ENCODE data around the gene B4GALNT1.
A peak's percentile ranks its signal among the peaks of the same experiment; 100 is the strongest.
"Not testable (repeated sequence)": the region's sequence is repeated elsewhere in the genome, so short reads cannot be mapped to it uniquely, and the experiment has no call there.

B4GALNT1 gene

DNA sequence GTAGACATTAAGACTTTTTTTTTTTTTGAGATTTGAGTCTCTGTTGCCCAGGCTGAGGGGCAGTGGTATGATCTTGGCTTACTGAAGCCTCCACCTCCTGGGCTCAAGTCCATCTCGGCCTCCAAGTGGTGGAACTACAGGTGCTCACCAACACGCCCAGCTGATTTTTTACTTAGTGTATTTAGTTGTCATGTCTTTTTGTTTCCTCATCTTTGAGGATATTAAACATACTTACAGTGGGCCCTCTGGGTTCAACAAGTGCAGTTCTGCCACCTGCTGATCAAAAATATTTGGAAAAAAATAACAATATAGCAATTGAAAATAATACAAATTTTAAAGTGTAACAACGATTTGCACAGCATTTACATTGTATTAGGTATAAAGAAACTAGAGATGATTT lies 4.4 kb upstream of the B4GALNT1 start:
- DNase-seq (ENCODE audit: low spot score): no peak

DNA sequence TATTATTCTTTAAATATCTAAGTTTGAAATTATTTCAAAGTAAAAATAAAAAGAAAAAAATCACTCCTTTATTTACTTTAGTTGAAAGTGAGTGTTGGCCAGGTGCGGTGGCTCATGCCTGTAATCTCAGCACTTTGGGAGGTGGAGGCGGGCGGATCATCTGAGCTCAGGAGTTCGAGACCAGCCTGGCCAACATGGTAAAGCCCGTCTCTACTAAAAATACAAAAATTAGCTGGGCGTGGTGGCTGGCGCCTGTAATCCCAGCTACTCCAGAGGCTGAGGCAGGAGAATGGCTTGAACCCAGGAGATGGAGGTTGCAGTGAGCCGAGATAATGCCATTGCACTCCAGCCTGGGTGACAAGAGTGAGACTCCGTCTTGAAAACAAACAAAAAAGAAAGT lies 3.7 kb upstream of the B4GALNT1 start:
- not testable (repeated sequence) for DNase-seq (ENCODE audit: low spot score)

DNA sequence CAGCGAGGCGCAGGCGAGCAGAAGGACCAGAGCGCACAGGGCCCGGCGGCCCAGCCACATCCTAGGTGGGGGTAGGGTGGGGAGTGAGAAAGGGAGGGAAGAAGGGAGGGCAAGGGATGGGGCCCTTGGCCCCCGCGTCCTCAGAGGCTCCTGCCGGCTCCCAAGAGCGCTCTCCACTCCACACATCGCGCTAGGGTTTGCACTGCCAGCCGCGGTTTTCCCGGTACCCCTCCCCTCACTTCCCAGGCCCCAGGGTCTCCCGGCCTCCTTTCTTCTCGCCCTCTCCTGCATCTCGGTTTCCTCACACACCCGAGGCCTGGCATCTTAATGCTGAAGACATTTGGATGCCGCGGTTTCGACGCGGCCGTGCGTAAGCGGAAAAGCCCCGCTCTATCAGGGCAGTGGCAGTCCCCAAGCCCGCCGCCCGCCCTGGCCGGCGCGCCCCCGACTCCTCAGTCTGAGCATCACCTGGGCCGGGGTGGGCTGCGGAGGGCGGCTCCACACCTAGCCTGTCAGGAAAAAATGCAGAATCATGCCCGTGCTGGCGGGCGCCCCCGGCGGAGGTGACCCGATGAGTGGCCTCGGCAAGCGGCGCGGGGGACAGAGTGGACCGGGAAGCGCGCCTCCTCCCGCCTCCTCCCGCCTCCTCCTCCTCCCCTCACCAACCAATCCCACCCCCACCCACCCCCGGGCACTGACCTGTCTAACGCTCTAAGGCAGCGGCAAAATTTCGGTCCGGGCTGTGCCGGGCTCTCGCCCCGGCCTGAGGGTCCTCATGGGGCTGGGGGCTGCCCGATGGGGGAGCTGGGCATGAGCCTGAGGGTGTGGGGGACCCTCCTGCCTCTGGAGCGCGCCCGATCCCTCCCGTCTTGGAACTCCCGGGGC lies 686 bp downstream of the B4GALNT1 start:
- no peak for DNase-seq (ENCODE audit: low spot score)

GRCh38 chr12:57631566-57632072 lies 1.4 kb downstream of the B4GALNT1 start:
- no peak for DNase-seq (ENCODE audit: low spot score)

DNA sequence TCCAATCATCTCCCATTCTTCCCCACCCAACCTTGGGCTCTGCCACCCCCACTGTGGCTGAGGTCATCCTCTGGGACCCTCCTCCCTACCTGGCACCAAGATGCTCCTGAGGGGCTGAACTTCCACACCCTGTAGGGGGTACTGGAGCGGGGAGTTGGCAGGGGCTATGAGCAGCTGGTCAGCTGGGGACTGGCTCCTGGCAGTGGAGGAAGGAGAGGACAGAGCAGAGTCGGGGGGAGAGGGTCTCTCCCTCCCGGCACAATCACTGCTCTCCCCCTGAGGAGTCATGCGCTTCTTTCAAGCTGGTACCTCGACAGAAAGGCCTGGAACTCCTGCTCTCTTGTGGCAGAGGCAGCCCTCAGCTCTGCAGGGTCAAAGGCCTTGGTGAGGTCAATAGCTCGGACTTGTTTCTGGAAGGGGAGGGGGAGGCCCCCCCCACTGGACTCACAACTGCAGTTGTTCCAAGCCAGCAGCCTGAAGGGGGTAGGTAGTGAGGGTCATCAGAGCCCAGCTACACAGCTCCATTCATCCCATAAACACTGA lies 2.0 kb downstream of the B4GALNT1 start:
- DNase-seq (ENCODE audit: low spot score): no peak

GRCh38 chr12:57629897-57630471 lies 3.0 kb downstream of the B4GALNT1 start:
- DNase-seq (ENCODE audit: low spot score): peak; percentile 87

- no peak for DNase-seq (ENCODE audit: low spot score)
Observed at GRCh38 chr12:57628280-57629191, 4.5 kb downstream of the B4GALNT1 start.

DNA sequence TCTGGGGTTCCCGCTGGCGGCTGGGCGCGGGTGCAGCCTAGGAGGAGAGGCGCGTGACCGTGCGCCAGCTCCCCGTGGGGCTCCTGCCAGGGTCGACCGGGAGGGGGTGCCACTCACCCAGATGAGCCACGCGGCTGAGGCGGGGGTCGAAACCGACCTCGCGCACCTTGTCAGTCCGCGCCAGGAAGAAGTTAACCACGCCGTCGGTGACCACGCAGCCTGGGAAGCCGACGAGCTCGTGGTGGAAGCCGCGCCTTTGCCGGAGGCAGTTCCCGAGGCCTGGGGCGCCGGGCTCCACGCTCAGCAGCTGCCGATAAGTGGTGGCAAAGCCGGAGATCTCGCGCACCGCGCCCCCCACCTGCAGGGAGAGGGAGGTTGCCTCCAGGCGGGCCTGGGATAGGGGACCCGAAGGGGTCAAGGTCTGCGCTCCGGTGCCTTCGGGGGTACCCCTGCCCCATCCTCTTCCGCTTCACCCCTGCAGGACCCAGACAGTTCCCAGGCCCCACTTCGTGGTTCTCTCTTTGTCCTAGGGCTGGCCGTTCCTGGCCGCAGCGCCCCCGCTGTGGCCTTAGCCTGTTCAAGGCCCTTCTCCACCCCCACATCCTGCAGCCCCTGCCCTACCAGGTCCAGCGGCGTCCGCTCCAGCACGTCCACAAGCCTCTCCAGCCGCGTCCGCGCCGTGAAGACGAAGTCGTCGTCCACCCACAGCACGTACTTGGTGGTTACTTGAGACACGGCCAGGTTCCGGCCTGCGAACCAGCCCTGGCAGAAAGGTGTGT lies 5.3 kb downstream of the B4GALNT1 start:
- DNase-seq (ENCODE audit: low spot score): no peak

- DNase-seq (ENCODE audit: low spot score): no peak
Observed at GRCh38 chr12:57626921-57627445, 6.0 kb downstream of the B4GALNT1 start.

GRCh38 chr12:57626111-57626920 lies 6.7 kb downstream of the B4GALNT1 start:
- DNase-seq (ENCODE audit: low spot score): no peak

GRCh38 chr12:57625261-57626032 lies 7.6 kb downstream of the B4GALNT1 start:
- no peak for DNase-seq (ENCODE audit: low spot score)

DNA sequence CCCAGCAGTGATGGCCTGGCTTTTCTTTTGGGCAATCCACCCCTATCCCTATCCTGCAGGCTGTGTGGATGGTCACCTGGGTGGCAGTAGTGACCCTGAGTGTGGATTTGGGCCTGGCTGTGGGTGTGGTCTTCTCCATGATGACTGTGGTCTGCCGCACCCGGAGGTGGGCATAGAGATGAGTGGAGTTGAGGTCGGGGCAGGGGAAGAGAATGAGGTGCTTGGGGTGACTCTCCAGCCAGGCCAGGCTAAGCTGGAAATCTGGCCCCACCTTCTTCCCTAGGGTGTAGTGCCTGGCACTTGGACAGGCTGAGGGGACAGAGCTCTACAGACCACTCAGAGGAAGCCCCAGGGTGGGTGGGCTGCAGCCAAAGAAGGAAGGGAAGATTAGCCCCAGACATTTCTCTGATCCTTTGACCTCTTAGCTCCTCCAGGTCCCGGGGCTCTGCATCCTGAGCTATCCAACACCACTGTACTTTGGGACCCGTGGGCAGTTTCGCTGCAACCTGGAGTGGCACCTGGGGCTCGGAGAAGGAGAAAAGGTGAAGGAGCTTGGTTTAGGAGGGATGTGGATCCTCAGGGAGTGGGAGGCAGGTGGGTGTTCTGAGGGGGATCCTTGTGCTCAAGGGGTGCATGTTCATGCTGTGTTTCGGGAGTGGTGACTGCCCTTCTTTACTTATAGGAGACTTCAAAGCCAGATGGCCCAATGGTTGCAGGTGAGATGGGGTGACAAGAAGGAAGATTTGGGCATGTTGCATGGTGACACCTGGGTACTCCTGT lies 8.4 kb downstream of the B4GALNT1 start:
- DNase-seq (ENCODE audit: low spot score): no peak

GRCh38 chr12:57623811-57624390 lies 9.1 kb downstream of the B4GALNT1 start:
- no peak for DNase-seq (ENCODE audit: low spot score)

- no peak for DNase-seq (ENCODE audit: low spot score)
Observed at GRCh38 chr12:57623385-57623784, 9.6 kb downstream of the B4GALNT1 start.

DNA sequence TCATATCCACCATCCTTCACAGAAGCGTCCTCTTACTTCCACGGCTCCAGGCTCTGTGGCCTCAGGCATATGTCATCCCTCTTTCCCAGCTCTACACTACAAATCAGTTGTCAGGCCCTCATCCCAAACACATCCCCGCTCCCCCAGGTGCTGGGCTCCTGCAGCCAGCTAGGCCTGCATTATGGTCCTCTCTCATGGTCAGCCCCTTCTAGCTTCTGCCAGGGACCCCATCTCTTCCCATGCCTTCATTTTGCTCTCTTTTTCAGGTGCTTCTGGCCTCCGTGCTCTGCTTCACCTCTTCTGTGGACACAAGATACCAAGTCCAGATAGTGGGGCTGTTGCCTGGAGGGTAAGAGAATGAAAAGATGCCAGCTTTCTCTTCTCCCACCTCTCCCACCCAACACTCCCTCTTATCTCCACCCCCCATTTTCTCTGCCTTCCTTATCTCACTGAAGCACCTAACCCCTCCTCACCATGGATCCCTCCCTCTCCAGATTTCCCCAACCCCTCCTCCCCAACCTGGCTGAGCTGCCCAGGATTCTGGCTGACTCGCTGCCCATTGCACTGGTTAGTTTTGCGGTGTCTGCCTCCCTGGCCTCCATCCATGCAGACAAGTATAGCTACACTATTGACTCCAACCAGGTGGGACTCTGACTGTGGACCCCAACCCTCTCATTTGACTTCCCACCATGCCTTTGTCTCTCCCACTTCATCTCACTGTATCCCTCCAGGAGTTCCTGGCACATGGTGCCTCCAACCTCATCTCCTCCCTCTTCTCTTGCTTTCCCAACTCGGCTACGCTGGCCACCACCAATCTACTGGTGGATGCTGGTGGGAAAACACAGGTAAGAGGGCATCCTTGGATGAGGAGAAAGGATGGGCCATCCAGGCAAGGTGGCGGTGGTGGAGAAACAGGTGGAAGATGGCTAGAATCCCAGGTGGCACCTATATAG lies 10.4 kb downstream of the B4GALNT1 start:
- no peak for DNase-seq (ENCODE audit: low spot score)

DNA sequence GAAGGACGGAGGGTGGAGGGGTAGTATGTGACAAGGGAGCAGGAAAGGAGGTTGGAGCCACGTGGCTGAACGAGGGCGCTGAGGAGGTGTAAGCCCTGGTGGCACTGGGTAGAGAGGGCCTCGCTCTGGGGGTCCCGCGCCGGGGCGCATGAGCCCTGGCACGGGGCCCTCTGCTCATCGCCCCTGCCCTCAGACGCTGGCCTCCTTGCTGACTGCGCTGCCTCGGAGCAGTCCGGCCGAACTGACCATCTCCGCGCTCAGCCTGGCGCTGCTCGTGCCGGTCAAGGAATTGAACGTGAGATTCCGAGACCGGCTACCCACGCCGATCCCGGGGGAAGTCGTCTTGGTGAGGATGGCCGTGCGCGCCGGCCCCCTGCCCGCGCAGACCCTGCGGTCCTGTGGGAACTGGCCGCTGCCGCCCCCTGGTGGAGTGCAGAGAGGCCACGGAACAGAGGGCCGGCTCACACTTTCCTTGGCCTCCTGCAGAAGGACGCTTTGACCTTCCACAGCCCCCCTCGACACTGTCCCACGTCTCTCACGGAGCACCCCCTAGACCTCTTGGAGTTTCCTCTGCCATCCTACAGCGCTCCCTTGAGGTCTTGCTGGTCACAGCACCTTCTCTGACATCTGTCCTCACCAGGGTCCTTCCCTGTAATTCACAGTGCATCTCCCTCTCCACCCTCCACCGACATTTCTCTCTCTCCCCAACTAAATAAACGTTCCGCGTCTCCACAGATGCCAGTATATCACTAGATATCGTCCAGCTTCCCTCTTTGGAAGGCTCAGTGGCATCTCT lies 11.3 kb downstream of the B4GALNT1 start:
- DNase-seq (ENCODE audit: low spot score): no peak

All from pons (tissue), 1 donor.